Astrocyte (in vitro differentiated cells and primary cell): ENCODE data around the gene LRP10. TPM values are rescaled to one million over a fixed set of nuclear protein-coding genes. Genes with fewer than 3 reads are reported as not detected.
"Not testable (repeated sequence)": the region's sequence is repeated elsewhere in the genome, so short reads cannot be mapped to it uniquely, and the experiment has no call there.

Experiments
- DNase-seq: peaks from one replicate; pipeline ENCODE4 v3.0.0-alpha.2; 2010; ENCODE audit warnings: low read depth
- FAIRE-seq: peaks from 2 replicates; lab custom pipeline; 2011; peaks lifted over from hg19 to GRCh38; lab: Jason Lieb, UNC
- H2AFZ ChIP-seq: 2 replicates; pipeline ENCODE4 v1.6.0; 2012; ENCODE audit warnings: low read depth, low read length, inconsistent platforms
- H3K27ac ChIP-seq: 2 replicates; pipeline ENCODE4 v1.5.1; 2011; ENCODE audit warnings: low read depth, low read length, inconsistent platforms
- H3K27me3 ChIP-seq: 2 replicates; pipeline ENCODE4 v1.6.0; 2011; ENCODE audit warnings: low read length, inconsistent platforms; ENCODE audit not compliant: insufficient read depth
- H3K36me3 ChIP-seq: 2 replicates; pipeline ENCODE4 v1.5.1; 2011; ENCODE audit warnings: low read length, inconsistent platforms; ENCODE audit not compliant: insufficient read depth
- H3K4me1 ChIP-seq: 2 replicates; pipeline ENCODE4 v1.5.1; 2011; ENCODE audit warnings: low read length, inconsistent platforms; ENCODE audit not compliant: insufficient read depth
- H3K4me2 ChIP-seq: 2 replicates; pipeline ENCODE4 v1.6.0; 2012; ENCODE audit warnings: low read length, inconsistent platforms
- H3K4me3 ChIP-seq: 2 replicates; pipeline ENCODE4 v1.5.1; 2011; ENCODE audit warnings: low read depth, mild to moderate bottlenecking, low read length, inconsistent platforms; ENCODE audit not compliant: insufficient read depth
- H3K79me2 ChIP-seq: 2 replicates; pipeline ENCODE4 v1.6.0; 2012; ENCODE audit warnings: mild to moderate bottlenecking, low read length, inconsistent platforms; ENCODE audit not compliant: insufficient read depth
- H3K9ac ChIP-seq: 2 replicates; pipeline ENCODE4 v1.6.0; 2012; ENCODE audit warnings: mild to moderate bottlenecking, low read length, inconsistent platforms
- H3K9me3 ChIP-seq: 2 replicates; pipeline ENCODE4 v1.5.1; 2012; ENCODE audit warnings: low read depth, mild to moderate bottlenecking, low read length, inconsistent platforms; ENCODE audit not compliant: insufficient read depth
- H4K20me1 ChIP-seq: 2 replicates; pipeline ENCODE4 v1.6.0; 2012; ENCODE audit warnings: low read length, inconsistent platforms; ENCODE audit not compliant: insufficient read depth
- H3K27ac Mint-ChIP-seq: one replicate; pipeline ENCODE4 v1.8.0; 2021; ENCODE audit warnings: mild to moderate bottlenecking, mixed read lengths; ENCODE audit not compliant: unreplicated experiment
- H3K27me3 Mint-ChIP-seq: one replicate; pipeline ENCODE4 v1.8.0; 2021; ENCODE audit warnings: low read depth, mixed read lengths; ENCODE audit not compliant: unreplicated experiment
- H3K36me3 Mint-ChIP-seq: one replicate; pipeline ENCODE4 v1.8.0; 2021; ENCODE audit warnings: low read depth, mixed read lengths; ENCODE audit not compliant: unreplicated experiment
- H3K4me1 Mint-ChIP-seq: one replicate; pipeline ENCODE4 v1.8.0; 2021; ENCODE audit warnings: low read depth, mixed read lengths; ENCODE audit not compliant: unreplicated experiment
- H3K4me3 Mint-ChIP-seq: one replicate; pipeline ENCODE4 v1.8.0; 2021; ENCODE audit warnings: mild to moderate bottlenecking, moderate library complexity, mixed read lengths; ENCODE audit not compliant: unreplicated experiment
- H3K9me3 Mint-ChIP-seq: one replicate; pipeline ENCODE4 v1.8.0; 2021; ENCODE audit warnings: mild to moderate bottlenecking, mixed read lengths; ENCODE audit not compliant: unreplicated experiment
- EZH2 ChIP-seq: IDR thresholded peaks from 2 replicates; pipeline ENCODE4 v1.6.1; 2012; ENCODE audit warnings: mild to moderate bottlenecking, low read length, inconsistent platforms; ENCODE audit not compliant: insufficient read depth
- total RNA-seq: library from RNA; stranded (reverse); gene quantifications from 2 replicates; pipeline ENCODE4 v1.2.1, GENCODE V29; 2021
- TF ChIP-seq, protein P1 (sequence below): IDR thresholded peaks from 2 replicates; pipeline ENCODE4 v1.5.1; 2011; ENCODE audit warnings: low read depth, mild to moderate bottlenecking, inconsistent platforms, low read length, moderate library complexity; ENCODE audit not compliant: insufficient read depth

LRP10 gene
- total RNA-seq, 1 donor from 2014 or later, result 142 TPM

DNA sequence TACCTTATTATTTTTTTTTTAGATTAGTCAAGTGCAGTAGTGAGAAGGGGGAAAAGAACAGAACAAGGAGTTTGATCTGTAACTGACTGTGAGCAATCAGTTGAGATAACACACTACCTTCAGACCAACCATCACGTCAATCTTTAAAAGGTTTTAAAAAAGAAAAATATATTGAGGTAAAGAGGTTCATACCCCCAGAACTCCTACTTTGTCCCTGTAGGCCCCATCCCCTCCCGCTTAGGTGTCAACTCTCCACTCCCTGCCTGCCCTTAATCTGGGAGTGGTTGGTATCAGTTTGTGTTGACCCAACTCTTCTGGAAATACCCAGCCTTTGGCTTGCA lies 19.0 kb upstream of the LRP10 start:
- peaks cover 27% of the 10 kb centered on the region for H3K4me1 Mint-ChIP-seq
- peaks cover 3% of the 10 kb centered on the region for H3K9me3 ChIP-seq
- H3K27me3 ChIP-seq, result no peaks in the 10 kb centered on the region
- FAIRE-seq (no peak), DNase-seq (no peak)
- H4K20me1 ChIP-seq, result no peaks in the 10 kb centered on the region
- peaks cover 57% of the 10 kb centered on the region for H3K4me1 ChIP-seq
- no peaks in the 10 kb centered on the region for H3K36me3 ChIP-seq
- peak overlapping the region; percentile 99 for H3K27ac ChIP-seq
- no peaks in the 10 kb centered on the region for H3K27me3 Mint-ChIP-seq
- no peak overlapping the region for H3K27ac Mint-ChIP-seq
- no peaks in the 10 kb centered on the region for H3K79me2 ChIP-seq
- H3K4me3 ChIP-seq, result no peak overlapping the region
- no peak for TF ChIP-seq EZH2
- TF ChIP-seq, protein P1, sequence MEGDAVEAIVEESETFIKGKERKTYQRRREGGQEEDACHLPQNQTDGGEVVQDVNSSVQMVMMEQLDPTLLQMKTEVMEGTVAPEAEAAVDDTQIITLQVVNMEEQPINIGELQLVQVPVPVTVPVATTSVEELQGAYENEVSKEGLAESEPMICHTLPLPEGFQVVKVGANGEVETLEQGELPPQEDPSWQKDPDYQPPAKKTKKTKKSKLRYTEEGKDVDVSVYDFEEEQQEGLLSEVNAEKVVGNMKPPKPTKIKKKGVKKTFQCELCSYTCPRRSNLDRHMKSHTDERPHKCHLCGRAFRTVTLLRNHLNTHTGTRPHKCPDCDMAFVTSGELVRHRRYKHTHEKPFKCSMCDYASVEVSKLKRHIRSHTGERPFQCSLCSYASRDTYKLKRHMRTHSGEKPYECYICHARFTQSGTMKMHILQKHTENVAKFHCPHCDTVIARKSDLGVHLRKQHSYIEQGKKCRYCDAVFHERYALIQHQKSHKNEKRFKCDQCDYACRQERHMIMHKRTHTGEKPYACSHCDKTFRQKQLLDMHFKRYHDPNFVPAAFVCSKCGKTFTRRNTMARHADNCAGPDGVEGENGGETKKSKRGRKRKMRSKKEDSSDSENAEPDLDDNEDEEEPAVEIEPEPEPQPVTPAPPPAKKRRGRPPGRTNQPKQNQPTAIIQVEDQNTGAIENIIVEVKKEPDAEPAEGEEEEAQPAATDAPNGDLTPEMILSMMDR, result no peak
- peak overlapping the region; percentile 78 for H3K9ac ChIP-seq
- H3K9me3 Mint-ChIP-seq, result no peaks in the 10 kb centered on the region
- H3K4me2 ChIP-seq, result peak overlapping the region; percentile 90
- no peak overlapping the region for H3K4me3 Mint-ChIP-seq
- H3K36me3 Mint-ChIP-seq, result peaks cover 3% of the 10 kb centered on the region
- peak overlapping the region; percentile 76 for H2AFZ ChIP-seq

DNA sequence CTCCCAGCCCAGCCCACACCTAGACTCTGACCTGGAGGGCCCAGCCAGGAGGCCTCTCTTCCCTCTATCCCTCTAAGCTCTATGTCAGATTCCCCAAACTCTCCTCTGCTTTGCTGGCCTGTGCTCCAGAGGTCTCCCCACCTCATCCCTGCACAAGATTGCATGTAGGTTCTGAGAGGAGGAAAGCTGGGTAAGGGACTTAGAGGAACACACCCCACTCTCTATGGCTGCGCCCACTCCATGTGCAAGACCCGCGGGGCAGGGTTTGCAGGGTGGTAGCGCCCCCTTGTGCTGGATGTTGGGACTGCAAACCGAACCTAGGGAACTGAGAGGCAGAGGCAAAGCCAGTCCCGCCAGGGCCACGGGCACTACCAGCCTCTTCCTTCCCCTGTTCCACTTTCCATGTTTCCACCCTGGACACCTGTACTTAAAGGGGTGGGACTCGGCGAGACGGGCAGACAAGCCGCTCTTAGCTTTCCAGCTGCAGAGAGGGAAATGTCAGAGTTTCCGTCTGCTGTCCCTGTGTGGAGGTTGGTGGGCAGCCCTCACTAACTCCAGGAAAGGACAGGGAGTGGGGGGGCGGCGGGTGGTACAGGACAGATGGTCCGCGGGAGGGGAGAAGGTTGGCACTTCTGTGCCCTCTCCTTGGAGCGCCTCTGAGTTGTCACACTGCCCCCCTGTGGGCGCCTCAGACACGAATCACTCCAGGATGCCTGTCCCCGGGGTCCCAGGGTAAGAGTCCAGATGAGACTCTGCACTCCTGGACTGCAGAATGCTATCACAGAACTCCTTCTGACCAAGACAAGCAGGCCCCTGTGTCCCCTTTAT lies 18.4 kb upstream of the LRP10 start:
- Mint-ChIP-seq H3K4me1 (peaks cover 21% of the 10 kb centered on the region), H3K36me3 (peaks cover under 1% of the 10 kb centered on the region), H3K9me3 (no peaks in the 10 kb centered on the region), H3K4me3 (peak overlapping the region; percentile 62), H3K27ac (peak overlapping the region; percentile 41), H3K27me3 (no peaks in the 10 kb centered on the region)
- H2AFZ ChIP-seq, result peak overlapping the region; percentile 76
- peak overlapping the region; percentile 45 for H3K4me3 ChIP-seq
- peak overlapping the region; percentile 90 for H3K4me2 ChIP-seq
- no peak for FAIRE-seq
- TF ChIP-seq, protein P1, result peak; percentile 81
- no peak for TF ChIP-seq EZH2
- H4K20me1 ChIP-seq, result no peaks in the 10 kb centered on the region
- no peaks in the 10 kb centered on the region for H3K36me3 ChIP-seq
- no peaks in the 10 kb centered on the region for H3K79me2 ChIP-seq
- peaks cover 51% of the 10 kb centered on the region for H3K4me1 ChIP-seq
- peaks cover 3% of the 10 kb centered on the region for H3K9me3 ChIP-seq
- peak overlapping the region; percentile 78 for H3K9ac ChIP-seq
- H3K27ac ChIP-seq, result peak overlapping the region; percentile 99
- H3K27me3 ChIP-seq, result no peaks in the 10 kb centered on the region
- peak; percentile 63 for DNase-seq

DNA sequence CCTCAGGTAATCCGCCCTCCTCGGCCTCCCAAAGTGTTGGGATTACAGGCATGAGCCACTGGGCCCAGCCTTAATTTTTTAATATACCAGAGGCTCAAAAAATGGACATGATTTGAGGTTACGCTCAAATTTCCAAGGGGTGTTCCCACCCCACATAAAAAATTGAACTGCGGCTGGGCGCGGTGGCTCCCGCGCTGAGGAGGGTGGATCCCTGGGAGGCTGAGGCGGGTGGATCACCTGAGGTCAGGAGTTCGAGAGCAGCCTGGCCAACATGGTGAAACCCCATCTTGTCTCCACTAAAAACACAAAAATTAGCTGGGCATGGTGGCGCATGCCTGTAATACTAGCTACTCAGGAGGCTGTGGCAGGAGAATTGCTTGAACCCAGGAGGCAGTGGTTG lies 17.2 kb upstream of the LRP10 start:
- peaks cover 40% of the 10 kb centered on the region for H3K4me1 ChIP-seq
- H3K4me1 Mint-ChIP-seq, result peaks cover 18% of the 10 kb centered on the region
- H3K9me3 Mint-ChIP-seq, H3K27me3 ChIP-seq, H3K27ac ChIP-seq, H3K27ac Mint-ChIP-seq, FAIRE-seq, H3K36me3 Mint-ChIP-seq, DNase-seq, H3K4me3 Mint-ChIP-seq, H3K36me3 ChIP-seq, H3K9me3 ChIP-seq, H2AFZ ChIP-seq, H3K27me3 Mint-ChIP-seq, H3K79me2 ChIP-seq, H3K4me2 ChIP-seq, H3K4me3 ChIP-seq, H4K20me1 ChIP-seq, H3K9ac ChIP-seq: not testable (repeated sequence)
